Breast epithelium (tissue), 3 donors: ENCODE measurements around the gene ZNF611.

Experiments
- POLR2A ChIP-seq: fragments of 450-650 bp; IDR thresholded peaks from one replicate; pipeline ENCODE4 v1.6.1; 2016; ENCODE audit warnings: antibody characterized with exemption, mild to moderate bottlenecking, moderate library complexity
- TF ChIP-seq, protein P1 (sequence below), 3 donors: fragments of 450-650 bp; IDR thresholded peaks; one replicate each; pipeline ENCODE4 v1.5.1; 2016 to 2017; ENCODE audit warnings: antibody characterized with exemption in 3 of 3, mild to moderate bottlenecking in 3 of 3, moderate library complexity in 3 of 3

DNA sequence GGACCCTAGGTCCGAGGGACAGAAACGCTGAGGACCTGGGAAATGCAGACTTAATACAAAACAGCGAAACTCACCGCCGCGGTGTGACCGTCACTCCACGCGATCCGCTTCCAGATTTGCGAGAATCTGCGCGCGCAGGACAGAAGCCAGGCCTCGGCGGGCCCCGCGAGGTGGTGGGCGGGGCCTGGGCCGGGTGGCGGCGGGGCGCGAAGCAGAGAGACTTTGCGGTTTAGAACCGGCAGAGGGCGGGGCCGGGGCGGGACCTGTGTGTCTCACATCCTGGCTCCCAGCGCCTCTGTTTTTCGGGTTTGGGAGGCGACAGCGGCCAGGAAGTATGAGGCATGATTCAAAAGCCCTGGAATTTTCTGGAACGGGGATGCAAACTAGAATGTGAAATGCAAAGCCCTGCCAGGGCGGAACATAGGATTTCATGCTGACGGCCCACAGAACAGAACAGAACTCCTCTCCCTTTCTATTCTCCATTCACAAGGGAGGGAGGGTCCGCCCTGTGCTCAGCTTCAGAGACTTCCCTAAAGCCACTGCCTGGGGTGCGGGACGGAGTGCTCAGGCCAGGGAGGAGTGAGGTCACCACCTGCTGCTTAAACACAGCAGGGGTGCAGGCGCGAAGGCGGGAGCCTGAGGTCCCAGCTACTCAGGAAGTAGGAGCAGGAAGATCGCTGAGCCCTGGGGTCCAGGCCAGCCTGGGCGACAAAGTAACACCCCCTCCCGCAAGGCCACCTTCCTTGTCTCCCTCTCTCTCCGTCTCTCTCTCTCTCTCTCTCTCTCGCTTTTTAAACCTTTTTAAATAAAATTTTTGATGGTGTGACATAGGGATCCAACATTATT is 44.3 kb downstream of the ZNF611 start:
- TF ChIP-seq, protein P1, sequence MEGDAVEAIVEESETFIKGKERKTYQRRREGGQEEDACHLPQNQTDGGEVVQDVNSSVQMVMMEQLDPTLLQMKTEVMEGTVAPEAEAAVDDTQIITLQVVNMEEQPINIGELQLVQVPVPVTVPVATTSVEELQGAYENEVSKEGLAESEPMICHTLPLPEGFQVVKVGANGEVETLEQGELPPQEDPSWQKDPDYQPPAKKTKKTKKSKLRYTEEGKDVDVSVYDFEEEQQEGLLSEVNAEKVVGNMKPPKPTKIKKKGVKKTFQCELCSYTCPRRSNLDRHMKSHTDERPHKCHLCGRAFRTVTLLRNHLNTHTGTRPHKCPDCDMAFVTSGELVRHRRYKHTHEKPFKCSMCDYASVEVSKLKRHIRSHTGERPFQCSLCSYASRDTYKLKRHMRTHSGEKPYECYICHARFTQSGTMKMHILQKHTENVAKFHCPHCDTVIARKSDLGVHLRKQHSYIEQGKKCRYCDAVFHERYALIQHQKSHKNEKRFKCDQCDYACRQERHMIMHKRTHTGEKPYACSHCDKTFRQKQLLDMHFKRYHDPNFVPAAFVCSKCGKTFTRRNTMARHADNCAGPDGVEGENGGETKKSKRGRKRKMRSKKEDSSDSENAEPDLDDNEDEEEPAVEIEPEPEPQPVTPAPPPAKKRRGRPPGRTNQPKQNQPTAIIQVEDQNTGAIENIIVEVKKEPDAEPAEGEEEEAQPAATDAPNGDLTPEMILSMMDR (IDR thresholded peaks at IDR 0.05) = peak in 2 of 3 donors; percentile 25 to 29
- TF ChIP-seq POLR2A = peak; percentile 41
